UCSD-AML1 (cell line): ENCODE data around the gene BABAM1.
"Not testable (repeated sequence)": the region's sequence is repeated elsewhere in the genome, so short reads cannot be mapped to it uniquely, and the experiment has no call there.

Source experiments
- DNase-seq: peaks from one replicate; lab custom pipeline; 2025; ENCODE audit not compliant: unreplicated experiment; lab: John Stamatoyannopoulos, UW

Gene BABAM1

GRCh38 chr19:17268754-17269153, 1.5 kb downstream of the BABAM1 start:
- DNase-seq, result no peak

DNA sequence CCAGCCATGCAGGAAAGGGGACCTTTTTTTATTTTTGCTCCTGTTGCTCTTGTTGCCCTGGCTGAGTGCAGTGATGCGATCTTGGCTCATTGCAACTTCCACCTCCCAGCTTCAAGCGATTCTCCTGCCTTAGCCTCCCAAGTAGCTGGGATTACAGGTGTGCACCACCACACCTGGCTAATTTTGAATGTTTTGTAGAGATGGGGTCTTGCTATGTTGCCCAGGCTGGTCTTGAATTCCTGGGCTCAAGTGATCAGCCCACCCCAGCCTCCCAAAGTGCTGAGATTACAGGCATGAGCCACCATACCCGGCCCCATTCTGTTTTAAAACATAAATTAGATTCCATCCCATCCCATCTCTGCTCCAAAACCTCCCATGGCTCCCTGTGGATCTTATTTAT, 7.6 kb downstream of the BABAM1 start:
- DNase-seq, result not testable (repeated sequence)

DNA sequence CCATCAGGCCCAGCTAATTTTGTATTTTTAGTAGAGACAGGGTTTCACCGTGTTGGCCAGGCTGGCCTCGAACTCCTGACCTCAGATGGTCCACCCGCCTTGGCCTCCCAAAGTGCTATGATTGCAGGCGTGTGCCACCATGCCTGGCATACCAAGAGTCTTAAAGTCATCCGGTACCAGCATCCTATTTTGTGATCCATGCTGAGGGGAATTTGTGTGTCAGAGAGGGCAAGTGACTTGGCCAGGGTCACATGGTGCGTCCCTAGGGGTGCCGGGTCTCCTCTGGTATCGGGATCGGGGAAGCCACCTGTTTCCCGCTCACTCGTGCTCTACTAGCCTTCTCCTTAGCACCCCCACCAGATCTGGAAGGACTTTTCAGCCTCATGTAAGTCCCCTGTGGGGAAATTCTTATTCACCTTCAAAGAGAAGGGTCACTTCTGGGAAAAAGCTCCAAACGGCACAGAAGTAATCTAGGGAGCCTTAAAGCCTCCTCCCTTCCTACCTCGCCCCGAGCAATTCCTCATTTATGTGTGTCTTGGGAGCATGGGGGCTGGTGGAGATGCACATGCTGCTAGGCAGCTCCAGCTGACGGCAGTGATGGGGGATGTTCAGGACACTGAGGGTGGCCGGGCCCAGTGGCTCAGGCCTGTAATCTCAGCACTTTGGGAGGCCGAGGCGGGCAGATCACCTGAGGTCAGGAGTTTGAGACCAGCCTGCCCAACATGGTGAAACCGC, 8.4 kb downstream of the BABAM1 start:
- DNase-seq, result no peak

GRCh38 chr19:17279436-17279835, 12.2 kb downstream of the BABAM1 start:
- DNase-seq, result no peak

DNA sequence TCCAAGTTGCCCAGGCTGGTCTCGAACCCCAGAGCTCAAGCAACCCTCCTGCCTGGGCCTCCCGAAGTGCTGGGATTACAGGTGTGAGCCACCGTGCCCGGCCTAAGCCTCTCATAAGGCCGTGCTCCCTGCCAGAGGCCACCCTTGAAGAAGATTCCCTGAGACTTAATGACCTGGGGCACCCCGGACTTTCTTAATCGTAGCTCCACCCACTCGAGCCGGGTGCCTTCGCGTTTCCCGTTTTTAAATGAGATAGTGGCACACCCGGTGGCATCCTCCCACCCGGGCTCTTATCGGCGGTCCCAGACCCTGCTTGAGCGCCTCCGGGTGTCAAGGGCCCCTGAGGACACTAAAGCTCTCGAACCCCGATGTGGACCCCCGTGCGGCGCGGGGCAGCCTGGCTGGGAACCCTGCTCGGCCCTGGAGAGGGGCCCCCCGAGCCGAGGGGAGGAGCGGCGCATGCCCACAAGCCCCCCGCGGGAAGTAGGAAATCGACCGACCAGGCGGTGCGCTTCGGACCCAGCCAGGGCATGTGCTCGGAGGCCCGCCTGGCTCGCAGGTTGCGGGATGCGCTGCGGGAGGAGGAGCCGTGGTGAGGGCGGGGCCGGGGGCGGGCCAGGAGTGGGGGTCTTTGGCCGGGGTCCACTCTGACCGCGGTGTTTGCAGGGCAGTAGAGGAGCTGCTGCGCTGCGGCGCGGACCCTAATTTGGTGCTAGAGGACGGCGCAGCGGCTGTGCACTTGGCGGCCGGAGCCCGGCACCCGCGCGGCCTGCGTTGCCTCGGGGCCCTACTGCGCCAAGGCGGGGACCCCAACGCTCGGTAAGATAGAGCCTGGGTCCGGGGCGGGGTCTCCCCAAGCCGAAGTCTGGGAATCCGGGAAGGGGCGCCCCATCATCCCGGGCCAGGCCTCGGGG, 14.4 kb downstream of the BABAM1 start, which contains the start of gene ANKLE1:
Gene ANKLE1 (plus strand): TSS at position 511 of the 914 bp plus-strand sequence. CDS start 20 bp downstream, at position 531.
- DNase-seq, result no peak

GRCh38 chr19:17282488-17283125, 15.4 kb downstream of the BABAM1 start:
- peak; percentile 80 for DNase-seq

- no peak for DNase-seq
Observed at GRCh38 chr19:17283504-17283996, 16.3 kb downstream of the BABAM1 start.

DNA sequence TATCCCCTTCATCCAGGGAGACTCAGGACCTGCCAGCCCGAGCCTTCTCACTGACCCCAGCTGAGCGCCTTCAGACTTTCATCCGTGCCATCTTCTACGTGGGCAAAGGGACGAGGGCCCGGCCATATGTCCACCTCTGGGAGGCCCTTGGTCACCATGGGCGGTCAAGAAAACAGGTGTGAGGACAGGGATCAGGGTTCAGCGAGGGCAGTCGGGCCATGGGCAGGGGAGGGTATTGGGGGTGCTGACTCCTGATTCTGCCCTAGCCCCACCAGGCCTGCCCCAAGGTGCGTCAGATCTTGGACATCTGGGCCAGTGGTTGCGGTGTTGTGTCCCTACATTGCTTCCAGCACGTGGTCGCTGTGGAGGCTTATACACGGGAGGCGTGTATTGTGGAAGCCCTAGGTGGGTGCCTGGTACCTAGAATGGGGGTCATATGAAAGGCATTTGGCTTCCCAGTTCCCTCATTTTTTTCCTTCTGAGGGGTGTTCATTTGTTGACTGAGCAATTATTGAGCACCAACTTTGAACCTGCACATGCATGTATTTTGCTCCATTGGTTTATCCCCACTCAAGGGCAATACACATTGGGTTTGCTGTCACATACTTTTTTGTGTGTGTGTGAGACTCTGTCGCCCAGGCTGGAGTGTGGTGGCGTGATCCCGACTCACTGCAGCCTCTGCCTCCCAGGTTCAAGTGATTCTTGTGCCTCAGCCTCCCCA, 18.3 kb downstream of the BABAM1 start:
- DNase-seq, result no peak

GRCh38 chr19:17286263-17286662, 19.0 kb downstream of the BABAM1 start:
- no peak for DNase-seq

GRCh38 chr19:17286752-17287151, 19.5 kb downstream of the BABAM1 start:
- no peak for DNase-seq

- DNase-seq, result no peak
Observed at GRCh38 chr19:17289489-17289888, 22.2 kb downstream of the BABAM1 start.

DNA sequence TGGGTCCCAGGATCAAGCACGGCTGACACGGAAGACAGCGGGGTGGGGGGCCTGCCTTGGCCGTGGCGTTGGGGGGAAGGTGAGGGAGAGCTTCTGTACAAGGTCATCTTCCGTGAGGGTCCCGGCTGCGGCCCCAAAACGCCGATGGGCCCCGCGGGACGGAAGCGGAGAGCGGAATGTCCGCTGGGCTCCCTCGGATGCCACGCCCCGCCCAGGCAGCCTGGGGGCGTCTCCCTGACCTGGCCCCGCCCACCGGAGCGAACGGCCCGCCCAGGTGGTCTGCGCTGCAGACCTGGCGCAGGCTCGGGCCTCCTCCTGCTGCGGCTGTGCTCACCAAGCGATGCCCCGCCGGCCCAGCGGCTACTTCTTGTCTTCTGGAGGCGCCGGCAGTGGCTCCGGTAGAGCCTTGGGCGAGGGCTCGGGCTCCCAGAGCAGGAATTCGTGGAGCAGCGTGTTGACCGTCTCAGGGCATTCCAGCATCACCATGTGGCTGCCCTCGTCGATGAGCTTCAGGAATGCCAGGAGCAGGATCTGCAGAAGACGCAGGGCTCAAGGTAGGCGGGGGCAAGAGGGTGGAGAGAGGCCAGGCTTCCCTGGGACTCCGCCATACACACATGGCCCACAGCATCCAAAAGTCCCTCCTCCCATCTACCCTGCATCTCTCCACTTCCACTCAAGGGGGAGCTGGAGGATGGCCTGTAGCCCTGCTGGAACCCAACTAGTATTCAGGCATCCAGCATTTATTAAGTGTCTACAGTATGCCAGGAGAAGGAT, 25.2 kb downstream of the BABAM1 start:
- peak; percentile 80 for DNase-seq

GRCh38 chr19:17293605-17294004, 26.4 kb downstream of the BABAM1 start:
- no peak for DNase-seq

- peak; percentile 54 for DNase-seq
Observed at GRCh38 chr19:17294051-17294891, 27.0 kb downstream of the BABAM1 start.

- DNase-seq, result not testable (repeated sequence)
Observed at GRCh38 chr19:17295551-17295950, 28.3 kb downstream of the BABAM1 start.

DNA sequence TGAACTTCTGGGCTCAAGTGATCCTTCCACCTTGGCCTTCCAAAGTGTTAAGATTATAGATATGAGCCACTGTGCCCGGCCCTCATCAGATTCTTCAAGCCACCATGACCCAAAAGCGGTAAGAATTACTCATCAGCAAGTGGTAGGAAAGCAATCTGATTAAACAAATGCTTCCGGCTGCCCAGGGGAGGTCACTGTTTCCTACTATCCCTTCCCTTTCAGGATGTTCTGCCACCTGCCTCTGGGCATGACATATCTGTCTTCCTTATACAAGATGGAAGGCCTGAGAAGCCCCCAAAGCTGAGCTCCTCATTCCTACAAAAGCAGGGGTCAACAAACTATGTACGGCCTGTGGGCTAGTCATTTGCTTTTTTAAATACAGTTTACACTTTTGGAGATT, 29.0 kb downstream of the BABAM1 start:
- DNase-seq, result peak; percentile 26

GRCh38 chr19:17296976-17297375, 29.7 kb downstream of the BABAM1 start:
- no peak for DNase-seq

DNA sequence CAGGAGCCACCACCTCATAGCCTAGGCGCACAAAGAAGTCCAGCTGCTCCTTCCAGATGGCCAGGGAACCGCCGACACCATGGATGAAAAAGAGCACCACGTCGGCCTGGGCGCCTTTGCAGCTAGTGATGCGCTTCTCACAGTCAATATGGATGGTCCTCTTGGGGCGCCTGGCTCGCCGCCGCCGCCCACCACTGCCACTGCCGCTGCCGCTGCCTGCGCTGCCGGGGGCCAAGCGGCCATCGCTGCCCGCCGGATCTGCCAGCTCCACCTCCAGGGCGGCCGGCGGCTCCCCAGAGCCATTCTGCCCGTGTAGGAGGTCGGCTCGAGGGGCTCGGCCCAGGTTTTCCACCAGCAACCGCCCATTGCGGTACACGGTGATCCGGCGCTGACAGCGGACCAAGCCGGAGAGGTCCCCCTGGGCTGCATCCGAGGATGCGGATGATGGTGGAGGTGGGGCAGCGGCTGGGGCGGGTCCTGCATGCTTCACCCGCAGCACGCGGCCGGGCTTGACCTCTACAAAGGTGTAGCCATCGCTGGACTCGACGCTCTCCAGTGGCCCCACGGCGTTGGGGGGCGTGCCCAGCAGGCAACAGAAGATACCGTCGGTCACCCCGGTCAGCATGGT, 33.9 kb downstream of the BABAM1 start:
- DNase-seq, result no peak
